Left renal cortex interstitium (tissue), 4 donors: ENCODE results near the gene CCSER1. TPM values are rescaled to one million over a fixed set of nuclear protein-coding genes. Genes with fewer than 3 reads are reported as not detected.
"Not testable (repeated sequence)": the region's sequence is repeated elsewhere in the genome, so short reads cannot be mapped to it uniquely, and the experiment has no call there.

Experiments
- DNase-seq, 4 donors: peaks; one replicate each; pipeline ENCODE4 v3.0.0-alpha.2; 2013; ENCODE audit warnings: low read depth in 4 of 4, low spot score in 2 of 4, missing footprints in 1 of 4
- polyA plus RNA-seq, 4 donors: library from polyadenylated mRNA; unstranded; fragments of 120-200 nt; gene quantifications; one replicate each; pipeline ENCODE4 v1.2.1, GENCODE V29; 2013; ENCODE audit not compliant: insufficient read length in 4 of 4

CCSER1 gene
- polyA plus RNA-seq, 4 donors = 15.9 to 24.0 (median 18.5) TPM

- no peak for DNase-seq
Observed at GRCh38 chr4:91317434-91317833, 1190.2 kb downstream of the CCSER1 start.

GRCh38 chr4:91319556-91320268 lies 1192.5 kb downstream of the CCSER1 start:
- no peak for DNase-seq

- no peak for DNase-seq
Observed at GRCh38 chr4:91322961-91323360, 1195.8 kb downstream of the CCSER1 start.

- no peak for DNase-seq
Observed at GRCh38 chr4:91325495-91325894, 1198.3 kb downstream of the CCSER1 start.

GRCh38 chr4:91326167-91326566 lies 1199.0 kb downstream of the CCSER1 start:
- not testable (repeated sequence) for DNase-seq

GRCh38 chr4:91330555-91331137 lies 1203.5 kb downstream of the CCSER1 start:
- DNase-seq = no peak

GRCh38 chr4:91340822-91341221 lies 1213.6 kb downstream of the CCSER1 start:
- DNase-seq = no peak

- DNase-seq = no peak
Observed at GRCh38 chr4:91345632-91346031, 1218.4 kb downstream of the CCSER1 start.

GRCh38 chr4:91356496-91356895 lies 1229.3 kb downstream of the CCSER1 start:
- not testable (repeated sequence) for DNase-seq

GRCh38 chr4:91358016-91358415 lies 1230.8 kb downstream of the CCSER1 start:
- not testable (repeated sequence) for DNase-seq

GRCh38 chr4:91358621-91359020 lies 1231.4 kb downstream of the CCSER1 start:
- not testable (repeated sequence) for DNase-seq

GRCh38 chr4:91359041-91360031 lies 1232.1 kb downstream of the CCSER1 start:
- DNase-seq = no peak

GRCh38 chr4:91362125-91362524 lies 1234.9 kb downstream of the CCSER1 start:
- DNase-seq = no peak

- no peak for DNase-seq
Observed at GRCh38 chr4:91366554-91366953, 1239.4 kb downstream of the CCSER1 start.

GRCh38 chr4:91369116-91369515 lies 1241.9 kb downstream of the CCSER1 start:
- no peak for DNase-seq

GRCh38 chr4:91373546-91373945 lies 1246.4 kb downstream of the CCSER1 start:
- no peak for DNase-seq

GRCh38 chr4:91405431-91405830 lies 1278.2 kb downstream of the CCSER1 start:
- not testable (repeated sequence) for DNase-seq

- DNase-seq = no peak
Observed at GRCh38 chr4:91422011-91422410, 1294.8 kb downstream of the CCSER1 start.

- DNase-seq = no peak
Observed at GRCh38 chr4:91426725-91427124, 1299.5 kb downstream of the CCSER1 start.

GRCh38 chr4:91427171-91427570 lies 1300.0 kb downstream of the CCSER1 start:
- no peak for DNase-seq

GRCh38 chr4:91434631-91435030 lies 1307.4 kb downstream of the CCSER1 start:
- no peak for DNase-seq
